Ovary (tissue), 3 donors: ENCODE results near the gene RAB9A.

Experiments
- POLR2A ChIP-seq: fragments of 450-650 bp; IDR thresholded peaks from one replicate; pipeline ENCODE4 v1.6.1; 2017; ENCODE audit warnings: antibody characterized with exemption, mild to moderate bottlenecking, moderate library complexity
- TF ChIP-seq, protein P1 (sequence below), 3 donors: fragments of 450-650 bp in 2 of 3; fragments of 200-600 bp in 1 of 3; IDR thresholded peaks; one replicate each; pipeline versions ENCODE4 v1.5.1 to v1.8.0; 2016 to 2022; ENCODE audit warnings: antibody characterized with exemption in 3 of 3, mild to moderate bottlenecking in 1 of 3
- donor health status: DM: no; HTN: no; CAD: no.

DNA sequence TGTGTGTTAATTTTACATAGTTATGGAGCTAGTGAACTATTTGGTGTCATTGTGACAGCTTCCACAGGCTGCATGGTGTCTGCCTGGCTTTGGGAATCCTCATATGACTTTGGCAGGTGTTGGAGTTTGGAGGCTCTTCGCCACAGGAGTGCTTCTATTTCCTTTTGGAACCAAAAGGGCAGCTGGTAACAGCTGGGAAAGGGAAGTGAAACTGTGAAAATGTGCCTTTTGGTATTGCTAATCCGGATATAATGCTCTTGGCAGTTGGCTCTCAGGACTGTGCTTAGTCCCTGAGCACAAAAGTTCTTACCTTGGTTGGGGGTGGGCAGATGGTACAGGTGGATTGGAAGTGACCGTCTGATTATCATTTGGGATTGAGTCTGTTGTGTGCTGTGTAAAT, 63.7 kb downstream of the RAB9A start:
- no peak for TF ChIP-seq POLR2A
- TF ChIP-seq, protein P1, sequence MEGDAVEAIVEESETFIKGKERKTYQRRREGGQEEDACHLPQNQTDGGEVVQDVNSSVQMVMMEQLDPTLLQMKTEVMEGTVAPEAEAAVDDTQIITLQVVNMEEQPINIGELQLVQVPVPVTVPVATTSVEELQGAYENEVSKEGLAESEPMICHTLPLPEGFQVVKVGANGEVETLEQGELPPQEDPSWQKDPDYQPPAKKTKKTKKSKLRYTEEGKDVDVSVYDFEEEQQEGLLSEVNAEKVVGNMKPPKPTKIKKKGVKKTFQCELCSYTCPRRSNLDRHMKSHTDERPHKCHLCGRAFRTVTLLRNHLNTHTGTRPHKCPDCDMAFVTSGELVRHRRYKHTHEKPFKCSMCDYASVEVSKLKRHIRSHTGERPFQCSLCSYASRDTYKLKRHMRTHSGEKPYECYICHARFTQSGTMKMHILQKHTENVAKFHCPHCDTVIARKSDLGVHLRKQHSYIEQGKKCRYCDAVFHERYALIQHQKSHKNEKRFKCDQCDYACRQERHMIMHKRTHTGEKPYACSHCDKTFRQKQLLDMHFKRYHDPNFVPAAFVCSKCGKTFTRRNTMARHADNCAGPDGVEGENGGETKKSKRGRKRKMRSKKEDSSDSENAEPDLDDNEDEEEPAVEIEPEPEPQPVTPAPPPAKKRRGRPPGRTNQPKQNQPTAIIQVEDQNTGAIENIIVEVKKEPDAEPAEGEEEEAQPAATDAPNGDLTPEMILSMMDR (IDR thresholded peaks at IDR 0.05): no peak
